HUES48 (cell line): ENCODE measurements around the gene DYNLT4.
"Not testable (repeated sequence)": the region's sequence is repeated elsewhere in the genome, so short reads cannot be mapped to it uniquely, and the experiment has no call there.

ENCODE experiments used
- H3K27ac ChIP-seq: one replicate; pipeline ENCODE4 v1.7.0; 2013; ENCODE audit warnings: low read depth, low read length, inconsistent platforms
- H3K27me3 ChIP-seq: 2 replicates; pipeline ENCODE4 v1.6.1; 2013; ENCODE audit warnings: mild to moderate bottlenecking, low read length; ENCODE audit not compliant: control insufficient read depth, insufficient read depth
- H3K36me3 ChIP-seq: 2 replicates; pipeline ENCODE4 v1.6.1; 2013; ENCODE audit warnings: low read length; ENCODE audit not compliant: control insufficient read depth, insufficient read depth
- H3K4me1 ChIP-seq: 2 replicates; pipeline ENCODE4 v1.6.1; 2013; ENCODE audit warnings: mild to moderate bottlenecking, low read length; ENCODE audit not compliant: control insufficient read depth, insufficient read depth
- H3K4me3 ChIP-seq: 2 replicates; pipeline ENCODE4 v1.5.1; 2013; ENCODE audit warnings: mild to moderate bottlenecking, low read depth, low read length
- H3K9ac ChIP-seq: 2 replicates; pipeline ENCODE4 v1.6.1; 2013; ENCODE audit warnings: mild to moderate bottlenecking, low read depth, low read length, moderate library complexity
- H3K9me3 ChIP-seq: 2 replicates; pipeline ENCODE4 v1.6.1; 2013; ENCODE audit warnings: low read length; ENCODE audit not compliant: control insufficient read depth, insufficient read depth

DYNLT4 gene

DNA sequence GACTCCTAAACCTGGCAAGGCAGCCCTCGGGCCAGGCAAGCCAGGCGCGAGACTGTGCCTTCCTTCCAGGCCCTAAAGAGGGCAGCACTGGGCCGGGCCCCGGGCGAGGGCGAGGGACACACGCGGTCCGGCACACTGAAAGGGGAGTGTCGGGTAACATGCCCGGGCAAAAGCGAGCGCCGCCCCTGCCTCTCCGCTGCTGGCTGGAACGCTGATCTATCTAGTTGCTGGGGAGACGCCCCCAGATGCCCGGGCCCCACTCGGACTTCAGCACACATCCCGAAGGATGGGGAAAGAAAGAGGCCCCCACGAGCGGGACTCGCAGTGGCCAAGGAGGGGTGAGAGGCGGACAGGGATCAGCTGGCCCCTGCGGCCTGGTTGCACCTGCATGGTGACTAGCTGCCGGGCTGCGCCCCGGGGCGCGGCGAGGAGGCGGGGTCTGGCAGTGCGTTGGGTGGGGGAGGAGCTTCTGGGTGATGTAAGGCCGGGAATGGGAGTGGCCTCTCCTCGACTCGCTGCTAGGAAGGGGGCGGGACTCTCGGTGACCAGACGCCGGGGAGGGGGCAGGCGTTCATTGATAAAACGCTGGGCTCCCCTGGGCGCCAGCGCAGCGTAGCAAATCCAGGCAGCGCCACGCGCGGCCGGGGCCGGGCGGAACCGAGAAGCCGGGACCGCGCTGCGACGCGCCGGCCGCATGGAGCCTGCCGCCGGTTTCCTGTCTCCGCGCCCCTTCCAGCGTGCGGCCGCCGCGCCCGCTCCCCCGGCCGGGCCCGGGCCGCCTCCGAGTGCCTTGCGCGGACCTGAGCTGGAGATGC lies 7.2 kb downstream of the DYNLT4 start, which contains the start of gene PLK3:
TSS of gene PLK3 (plus strand) at position 608 of the 815 bp plus-strand sequence. CDS start at position 695, 87 bp downstream.
- peaks cover 4% of the 10 kb centered on the region for H3K27me3 ChIP-seq
- no peaks in the 10 kb centered on the region for H3K4me1 ChIP-seq
- peak within 1 kb of the TSS; percentile 89 for H3K9ac ChIP-seq
- H3K4me3 ChIP-seq, result peak within 1 kb of the TSS; percentile 75
- H3K36me3 ChIP-seq, result peaks cover 27% of the 10 kb centered on the region
- H3K9me3 ChIP-seq, result no peaks in the 10 kb centered on the region
- H3K27ac ChIP-seq, result peak within 1 kb of the TSS; percentile 98

DNA sequence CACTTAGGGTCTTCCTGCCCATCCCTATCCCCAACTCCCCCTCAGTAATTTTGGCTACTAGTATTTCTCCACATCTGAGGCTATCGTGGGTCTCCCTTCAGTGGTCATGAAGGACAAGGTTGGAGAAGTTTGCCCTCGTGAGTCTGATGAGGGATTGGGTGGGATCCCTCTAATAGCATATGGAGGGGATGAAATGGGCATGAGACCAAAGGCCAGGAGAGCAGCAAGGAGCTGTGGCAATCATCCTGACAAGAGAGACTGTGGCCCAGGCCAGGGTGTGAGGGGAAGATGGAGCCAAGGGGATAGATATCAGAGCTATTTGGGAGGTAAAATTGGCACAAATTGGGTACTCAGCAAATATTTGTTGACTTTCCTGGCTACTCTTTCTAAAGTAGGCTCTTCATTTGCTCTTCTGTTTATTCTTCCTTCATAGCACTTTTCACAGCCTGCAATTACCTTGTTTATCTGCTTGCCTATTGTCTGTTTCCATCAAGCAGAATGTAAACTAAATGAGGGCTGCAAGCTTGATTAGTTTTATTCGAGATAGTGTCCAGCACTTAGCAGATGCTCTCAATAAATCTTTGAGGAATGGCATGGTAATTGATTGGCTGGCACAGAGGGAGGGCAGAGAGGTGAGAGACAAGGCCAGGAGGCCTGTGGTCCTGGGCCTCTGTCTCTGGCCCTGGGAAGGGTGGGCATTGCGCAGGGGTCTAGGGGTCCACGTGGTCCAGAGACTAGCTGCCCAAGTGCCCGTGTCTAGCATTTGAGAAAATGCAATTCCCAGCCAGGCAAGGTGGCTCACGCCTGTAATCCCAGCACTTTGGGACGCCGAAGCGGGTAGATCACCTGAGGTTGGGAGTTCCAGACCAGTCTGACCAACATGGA lies 8.4 kb downstream of the DYNLT4 start:
- Histone ChIP-seq H3K36me3 (peaks cover 19% of the 10 kb centered on the region), H3K9me3 (no peaks in the 10 kb centered on the region), H3K27ac (no peak overlapping the region), H3K4me1 (no peaks in the 10 kb centered on the region), H3K27me3 (peaks cover 4% of the 10 kb centered on the region), H3K4me3 (no peak overlapping the region), H3K9ac (no peak overlapping the region)

DNA sequence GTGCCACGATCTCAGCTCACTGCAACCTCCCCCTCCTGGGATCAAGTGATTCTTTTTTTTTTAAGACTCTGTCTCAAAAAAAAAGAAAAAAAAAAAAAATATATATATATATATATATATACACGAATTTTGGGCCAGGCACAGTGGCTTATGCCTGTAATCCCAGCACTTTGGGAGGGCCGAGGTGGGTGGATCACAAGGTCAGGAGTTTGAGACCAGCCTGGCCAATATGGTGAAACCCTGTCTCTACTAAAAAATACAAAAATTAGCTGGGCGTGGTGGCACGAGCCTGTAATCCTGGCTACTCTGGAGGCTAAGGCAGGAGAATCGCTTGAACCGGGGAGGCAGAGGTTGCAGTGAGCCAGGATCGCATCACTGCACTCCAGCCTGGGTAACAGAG lies 9.3 kb downstream of the DYNLT4 start:
- H3K27ac ChIP-seq, H3K9ac ChIP-seq, H3K9me3 ChIP-seq, H3K27me3 ChIP-seq, H3K4me3 ChIP-seq, H3K4me1 ChIP-seq: not testable (repeated sequence)
- peaks cover 11% of the 10 kb centered on the region; the same call in 1 of the 2 replicates for H3K36me3 ChIP-seq

DNA sequence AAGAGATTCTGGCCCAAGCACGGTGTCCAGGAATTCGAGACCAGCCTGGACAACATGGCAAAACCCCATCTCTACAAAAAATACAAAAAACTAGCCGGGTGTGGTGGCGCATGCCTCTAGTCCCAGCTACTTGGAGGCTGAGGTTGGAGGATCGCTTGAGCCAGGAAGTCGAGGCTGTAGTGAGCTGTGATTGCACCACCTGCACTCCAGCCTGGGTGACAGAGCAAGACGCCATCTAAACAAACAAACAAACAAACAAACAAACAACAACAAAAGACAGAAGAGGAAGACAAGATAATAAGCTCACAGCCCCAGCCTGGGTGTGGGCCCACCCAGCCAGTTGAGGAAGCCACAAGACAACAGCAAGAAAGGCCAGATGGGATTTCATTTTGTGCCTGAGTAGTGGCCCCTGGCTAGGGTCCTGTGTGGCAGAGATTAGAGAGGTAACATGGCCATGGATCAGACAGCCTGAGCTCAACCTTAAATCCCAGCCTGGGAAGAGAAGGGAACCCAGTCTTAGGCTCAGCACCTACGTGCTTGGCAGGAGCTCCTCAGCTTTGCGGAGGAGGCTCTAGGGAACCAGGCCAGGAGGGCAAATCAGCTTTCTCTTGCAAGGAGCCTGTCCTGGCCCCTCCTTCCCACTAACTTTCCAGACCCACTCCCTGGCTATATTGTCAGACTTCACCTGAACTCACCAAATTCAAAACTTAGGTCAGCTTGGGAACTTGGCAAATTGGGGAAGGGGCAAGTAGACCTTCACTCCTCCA lies 14.2 kb downstream of the DYNLT4 start:
- H3K9me3 ChIP-seq, result no peaks in the 10 kb centered on the region

DNA sequence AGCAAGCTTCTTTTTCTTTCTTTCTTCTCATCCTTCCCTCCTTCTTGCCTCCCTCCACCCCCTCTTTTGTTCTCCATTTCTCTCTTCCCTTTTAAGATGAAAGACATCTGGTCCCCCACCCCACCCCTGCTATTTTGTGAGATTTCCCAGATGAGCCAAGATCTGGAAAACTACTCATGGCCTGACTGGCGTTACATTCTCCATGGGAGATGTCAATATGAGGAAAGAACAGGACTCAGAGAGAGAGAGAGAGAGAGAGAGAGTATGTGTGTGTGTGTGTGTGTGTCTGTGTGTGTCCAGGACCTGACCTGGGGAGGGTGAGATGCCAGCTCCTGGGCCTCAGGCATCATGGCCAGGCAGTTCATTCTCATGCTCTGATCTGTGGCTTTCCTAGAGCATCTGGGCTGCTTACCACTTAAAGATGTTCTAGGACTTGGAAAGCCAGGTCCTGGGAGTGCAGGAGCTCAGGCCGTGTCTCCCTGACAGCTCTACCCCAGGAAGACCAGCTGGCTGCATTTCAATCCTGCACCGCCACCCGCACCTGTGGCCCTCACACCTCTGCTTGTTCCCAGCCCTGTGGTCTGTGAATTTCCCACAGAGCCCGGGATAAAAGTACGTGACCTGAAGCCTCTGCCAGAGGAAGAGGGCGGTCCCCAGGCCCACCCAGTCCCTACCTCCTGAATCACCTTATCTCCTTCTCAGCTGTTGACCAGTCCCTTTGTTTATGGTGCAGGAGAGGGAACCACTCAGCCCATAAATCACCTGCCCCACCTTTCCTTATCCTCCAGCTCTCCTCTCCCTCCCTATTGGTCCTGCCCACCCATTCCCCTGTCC lies 16.0 kb downstream of the DYNLT4 start:
- H3K9me3 ChIP-seq, result no peaks in the 10 kb centered on the region

More for the DNA sequence above, 14.2 kb downstream of the DYNLT4 start:
- Histone ChIP-seq H3K27ac (peak overlapping the region; percentile 58), H3K27me3 (no peaks in the 10 kb centered on the region), H3K9ac (no peak overlapping the region), H3K36me3 (no peaks in the 10 kb centered on the region), H3K4me1 (peaks cover 10% of the 10 kb centered on the region), H3K4me3 (no peak overlapping the region)

DNA sequence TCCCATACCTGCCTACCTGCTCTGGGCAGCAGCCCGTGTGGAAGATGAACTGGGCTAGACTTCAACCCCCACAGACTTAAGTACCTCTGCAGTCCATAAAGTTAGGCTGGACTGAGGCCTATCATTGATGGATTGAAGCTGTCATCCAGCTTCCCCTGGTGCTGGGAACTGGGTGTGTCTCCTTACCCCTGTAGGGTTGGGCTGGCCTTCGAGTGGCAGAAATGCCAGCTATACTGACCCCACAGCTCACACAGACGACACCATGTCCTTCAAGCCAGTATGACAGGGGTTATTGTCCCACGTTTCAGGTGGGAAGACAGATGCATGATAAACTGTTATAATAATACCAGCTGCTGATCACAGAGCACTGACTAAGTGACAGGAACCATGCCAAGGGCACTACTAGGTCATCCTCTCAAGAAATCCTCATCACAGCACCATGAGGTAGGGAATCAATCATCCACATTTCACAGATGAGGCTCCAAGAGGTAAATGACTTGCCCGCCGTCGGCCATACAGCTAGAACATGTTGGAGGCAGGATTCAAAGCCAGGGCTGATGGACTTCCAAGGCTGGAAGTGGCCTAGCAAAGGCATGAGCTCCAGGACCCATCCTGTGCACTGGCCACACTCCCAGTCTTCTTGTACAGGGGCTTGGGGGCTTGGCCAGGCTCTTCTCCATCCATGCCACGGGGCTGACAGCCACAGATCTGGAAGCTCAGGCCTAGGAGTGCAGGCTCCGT lies 18.9 kb downstream of the DYNLT4 start, which contains the start of gene BEST4:
TSS of gene BEST4 (minus strand) at position 51 of the 741 bp plus-strand sequence. CDS start 465 bp downstream, outside the sequence.
- Histone ChIP-seq H3K36me3 (no peaks in the 10 kb centered on the region), H3K9ac (no peak within 1 kb of the TSS), H3K4me3 (no peak within 1 kb of the TSS), H3K27me3 (peaks cover 9% of the 10 kb centered on the region), H3K27ac (no peak within 1 kb of the TSS), H3K4me1 (peaks cover 30% of the 10 kb centered on the region), H3K9me3 (no peaks in the 10 kb centered on the region)

More for the DNA sequence above, 16.0 kb downstream of the DYNLT4 start:
- Histone ChIP-seq H3K27me3 (peaks cover 3% of the 10 kb centered on the region; the same call in 1 of the 2 replicates), H3K9ac (no peak overlapping the region), H3K4me3 (no peak overlapping the region), H3K36me3 (no peaks in the 10 kb centered on the region), H3K4me1 (peaks cover 17% of the 10 kb centered on the region), H3K27ac (no peak overlapping the region)

DNA sequence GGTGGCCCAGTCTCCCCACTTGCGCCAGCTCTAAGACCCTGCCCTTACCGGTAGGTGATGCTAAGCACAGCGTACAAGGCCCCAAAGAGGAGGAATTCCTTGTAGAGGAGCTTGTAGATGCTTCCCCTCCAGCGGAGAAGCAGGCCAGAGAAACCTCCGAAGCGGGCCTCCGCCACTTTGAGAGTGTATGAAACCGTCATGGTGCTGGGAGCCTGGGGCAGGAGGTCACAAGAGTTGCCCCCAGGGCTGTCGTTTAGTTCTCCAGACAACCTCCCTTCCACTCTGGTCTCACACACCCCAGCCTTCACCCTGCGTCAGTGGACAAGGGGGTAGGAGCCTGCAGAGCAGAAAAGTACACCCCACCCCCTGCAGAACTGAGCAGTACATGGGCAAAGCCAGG lies 19.6 kb downstream of the DYNLT4 start:
- H3K4me3 ChIP-seq, result no peak overlapping the region
- H3K36me3 ChIP-seq, result no peaks in the 10 kb centered on the region
- no peaks in the 10 kb centered on the region for H3K9me3 ChIP-seq
- H3K9ac ChIP-seq, result no peak overlapping the region
- H3K27me3 ChIP-seq, result peaks cover 9% of the 10 kb centered on the region
- no peak overlapping the region for H3K27ac ChIP-seq
- peaks cover 27% of the 10 kb centered on the region for H3K4me1 ChIP-seq

DNA sequence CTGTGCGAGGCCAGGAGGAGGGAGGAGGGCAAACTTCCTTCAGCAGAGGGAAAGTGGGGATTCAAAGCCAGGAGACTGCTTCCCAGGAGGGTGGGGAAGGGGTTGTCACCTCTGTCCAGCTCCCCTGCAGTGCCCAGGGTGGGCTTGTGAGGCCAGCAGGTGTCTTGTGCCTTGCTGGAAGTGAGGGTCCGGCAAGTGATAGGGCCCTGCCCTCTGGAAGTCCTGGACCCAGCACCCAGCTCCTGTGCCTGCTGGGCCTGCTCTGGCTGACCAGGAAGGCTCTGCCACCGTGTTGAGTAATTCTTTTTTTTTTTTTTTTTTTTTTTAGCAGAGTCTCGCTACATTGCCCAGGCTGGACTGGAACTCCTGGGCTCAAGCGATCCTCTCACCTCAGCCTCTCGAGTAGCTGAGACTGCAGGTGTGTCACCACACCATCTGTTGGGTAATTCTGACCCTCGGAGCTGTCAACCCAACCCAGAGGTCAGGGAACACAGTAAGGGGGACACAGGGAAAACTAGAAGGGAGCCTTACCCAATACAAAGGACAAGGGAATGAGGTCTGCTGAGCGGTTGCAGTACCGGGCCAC lies 20.2 kb downstream of the DYNLT4 start:
- Histone ChIP-seq H3K4me1 (peaks cover 27% of the 10 kb centered on the region), H3K4me3 (peak overlapping the region; percentile 63), H3K9me3 (no peaks in the 10 kb centered on the region), H3K27ac (no peak overlapping the region), H3K9ac (no peak overlapping the region), H3K36me3 (no peaks in the 10 kb centered on the region), H3K27me3 (peaks cover 9% of the 10 kb centered on the region)

DNA sequence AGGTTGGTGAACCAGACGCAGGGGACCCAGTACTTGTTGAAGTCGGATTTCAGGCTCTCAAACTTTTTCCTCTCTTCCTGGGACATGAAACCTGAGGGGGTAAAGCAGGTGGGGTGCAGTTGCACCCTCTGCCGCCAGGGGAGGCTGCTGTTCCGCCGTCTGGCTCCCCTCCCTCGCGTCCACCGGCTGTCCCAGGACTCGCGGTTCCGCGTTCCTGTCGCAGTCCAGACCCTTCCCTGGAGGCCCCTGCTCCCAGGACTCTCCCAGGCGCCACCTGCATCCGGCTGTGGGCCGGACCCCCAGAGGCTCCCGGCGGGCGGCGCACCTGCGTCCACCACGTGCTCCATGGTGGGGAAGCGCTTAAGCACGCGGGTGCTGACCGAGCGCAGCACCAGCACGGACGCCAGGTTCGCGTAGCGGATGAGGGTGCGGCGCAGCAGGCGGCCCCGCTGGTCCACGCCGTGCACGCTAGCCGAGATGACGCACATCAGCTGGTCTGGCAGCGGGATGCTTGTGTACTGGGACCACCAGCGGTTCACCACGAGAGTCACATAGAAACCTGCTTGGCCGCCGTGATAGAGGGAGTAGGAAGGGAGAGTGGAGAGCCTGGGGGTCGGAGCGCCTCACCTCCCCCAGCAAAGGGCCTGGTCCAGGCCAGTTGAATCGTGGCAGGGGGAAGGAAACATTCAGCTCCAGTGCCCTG lies 20.9 kb downstream of the DYNLT4 start:
- Histone ChIP-seq H3K4me3 (peak overlapping the region; percentile 63), H3K27ac (no peak overlapping the region), H3K9ac (peak overlapping the region; percentile 49; the same call in 1 of the 2 replicates), H3K36me3 (0 out of 2 replicates have a peak, but pooled peaks cover under 1% of the 10 kb centered on the region), H3K27me3 (peaks cover 9% of the 10 kb centered on the region), H3K4me1 (peaks cover 27% of the 10 kb centered on the region), H3K9me3 (no peaks in the 10 kb centered on the region)
